DMS53 (cell line): Measurements from ENCODE around the gene PERM1.
A peak's percentile ranks its signal among the peaks of the same experiment; 100 is the strongest.
"Not testable (repeated sequence)": the region's sequence is repeated elsewhere in the genome, so short reads cannot be mapped to it uniquely, and the experiment has no call there.

Source experiments
- DNase-seq: peaks from one replicate; lab custom pipeline; 2025; lab: John Stamatoyannopoulos, UW

The PERM1 gene

DNA sequence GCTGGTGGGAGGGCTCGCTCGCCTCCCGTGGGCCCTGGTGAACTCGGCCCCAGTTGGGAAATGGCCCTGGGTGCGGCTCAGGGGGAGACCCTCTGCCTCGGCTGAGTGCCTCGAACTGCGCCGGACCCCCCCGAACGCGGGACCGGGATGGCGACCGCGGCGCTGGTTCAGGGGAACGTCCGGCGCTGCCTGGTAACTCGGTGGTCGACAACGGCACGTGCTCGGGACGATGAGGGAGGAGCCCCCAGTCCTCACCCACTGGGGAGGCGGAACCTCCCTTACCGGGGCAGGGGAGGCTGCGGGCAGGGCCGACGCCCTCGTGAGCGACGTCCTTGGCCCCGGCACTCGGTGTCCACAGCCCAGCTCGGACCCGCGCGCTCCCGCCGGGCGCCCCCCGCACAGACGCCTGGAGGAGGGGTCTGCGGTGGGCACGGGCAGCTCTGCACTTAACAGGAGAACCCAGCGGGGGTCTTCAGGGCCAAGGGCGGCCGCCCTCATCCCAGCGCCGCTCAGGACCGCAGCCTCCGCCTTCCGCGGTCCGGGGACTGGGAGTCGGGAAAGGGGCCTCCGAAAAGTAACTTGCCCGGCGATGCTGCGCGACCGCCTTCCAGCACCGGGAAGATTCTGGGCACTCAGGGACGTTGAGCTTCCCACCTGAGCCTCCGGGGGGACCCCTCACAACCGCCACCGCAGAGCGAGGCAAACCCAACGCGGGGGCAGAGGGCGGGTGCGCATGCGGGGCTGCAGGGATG, 16.3 kb upstream of the PERM1 start:
- DNase-seq: no peak

DNA sequence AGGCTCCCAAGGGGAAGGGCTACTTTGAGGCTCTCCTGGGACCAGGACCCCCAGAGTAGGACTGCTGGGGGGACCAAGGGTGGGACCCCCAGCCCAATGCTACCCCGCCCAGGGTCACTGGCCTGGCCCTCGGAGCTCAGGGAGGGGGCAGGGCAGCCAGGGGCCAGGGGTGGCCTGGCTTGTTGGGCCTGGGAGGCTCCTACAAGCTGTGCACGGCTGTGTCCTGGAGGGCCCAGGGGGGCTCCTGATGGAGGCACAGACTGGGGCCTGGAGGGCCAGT, 15.8 kb upstream of the PERM1 start:
- DNase-seq: no peak

GRCh38 chr1:996851-997712, 15.2 kb upstream of the PERM1 start:
- DNase-seq: no peak

- no peak for DNase-seq
These were observed 14.1 kb upstream of the PERM1 start for GRCh38 chr1:995665-996633.

- not testable (repeated sequence) for DNase-seq
These were observed 12.7 kb upstream of the PERM1 start for GRCh38 chr1:994546-994945.

- no peak for DNase-seq
These were observed 11.6 kb upstream of the PERM1 start for GRCh38 chr1:993379-993995.

- DNase-seq: no peak
These were observed 10.5 kb upstream of the PERM1 start for GRCh38 chr1:992362-992761.

DNA sequence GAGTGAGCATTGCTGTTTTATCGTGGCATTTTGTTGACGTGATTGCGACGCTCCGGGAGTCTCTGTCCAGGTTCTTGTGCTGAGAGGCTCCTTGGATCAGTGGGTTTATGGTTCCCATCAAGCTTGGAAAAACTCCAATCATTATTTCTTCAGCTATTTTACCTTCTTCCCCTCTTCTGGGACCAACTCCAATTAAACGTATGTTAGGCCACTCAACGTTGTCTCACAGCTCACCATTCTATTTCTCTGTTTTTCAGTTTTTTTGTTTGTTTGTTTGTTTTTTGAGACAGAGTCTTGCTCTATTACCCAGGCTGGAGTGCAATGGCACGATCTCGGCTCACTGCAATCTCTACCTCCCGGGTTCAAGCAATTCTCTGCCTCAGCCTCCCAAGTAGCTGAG, 10.0 kb upstream of the PERM1 start:
- DNase-seq: no peak

DNA sequence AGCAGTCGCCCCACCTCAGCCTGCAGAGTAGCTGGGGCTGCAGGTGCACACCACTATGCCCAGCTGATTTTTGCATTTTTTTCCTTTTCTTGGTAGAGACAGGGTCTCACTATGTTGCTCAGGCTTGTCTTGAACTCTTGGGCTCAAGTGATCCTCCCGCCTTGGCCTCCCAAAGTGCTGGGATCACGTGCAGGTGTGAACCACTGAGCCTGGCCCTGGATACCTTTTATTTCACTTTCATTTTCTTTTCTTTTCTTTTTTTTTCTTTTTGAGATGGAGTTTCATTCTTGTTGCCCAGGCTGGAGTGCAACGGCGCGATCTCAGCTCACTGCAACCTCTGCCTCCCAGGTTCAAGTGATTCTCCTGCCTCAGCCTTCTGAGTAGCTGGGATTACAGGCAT, 9.4 kb upstream of the PERM1 start:
- not testable (repeated sequence) for DNase-seq

GRCh38 chr1:988061-988460, 6.2 kb upstream of the PERM1 start:
- DNase-seq: not testable (repeated sequence)

GRCh38 chr1:985126-985525, 3.2 kb upstream of the PERM1 start:
- DNase-seq: no peak

- DNase-seq: no peak
These were observed 2.6 kb upstream of the PERM1 start for GRCh38 chr1:984476-984814.

GRCh38 chr1:983798-984475, 2.0 kb upstream of the PERM1 start:
- peak; percentile 50 for DNase-seq

DNA sequence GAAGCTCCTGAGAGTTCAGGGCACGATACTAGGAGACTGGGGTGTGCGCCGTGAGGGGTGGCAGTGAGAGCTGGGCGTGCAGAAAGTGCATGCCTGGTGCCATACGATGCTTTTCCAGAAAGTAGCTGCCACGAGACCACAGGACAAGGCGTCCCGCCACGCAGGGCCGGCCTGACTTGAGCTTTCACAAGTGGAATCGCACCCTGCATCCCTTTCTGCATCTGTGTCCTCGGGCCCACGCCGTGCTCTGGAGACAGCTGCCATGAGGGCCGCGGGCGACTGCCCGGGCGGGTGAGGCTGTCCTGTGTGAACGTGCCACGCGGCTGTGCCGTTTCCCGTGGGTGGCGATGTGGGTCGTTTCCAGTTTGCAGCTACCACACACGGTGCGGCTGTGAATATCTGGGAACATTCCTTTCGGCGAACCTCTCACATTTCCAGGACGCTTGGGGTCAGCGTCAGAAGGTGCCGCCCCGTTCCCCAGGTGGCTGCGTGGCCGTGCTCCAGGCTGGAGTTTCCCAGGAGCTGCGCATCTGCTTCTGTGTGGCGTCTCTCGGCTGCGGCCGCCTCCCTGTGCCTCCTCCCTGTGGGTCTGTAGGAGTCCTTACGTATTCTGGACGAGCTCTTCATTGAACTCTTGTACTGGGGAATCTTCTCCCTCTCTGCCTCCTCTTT, 1.0 kb upstream of the PERM1 start:
- DNase-seq: peak; percentile 57

- DNase-seq: no peak
These were observed 370 bp downstream of the PERM1 start for GRCh38 chr1:981491-981954.

DNA sequence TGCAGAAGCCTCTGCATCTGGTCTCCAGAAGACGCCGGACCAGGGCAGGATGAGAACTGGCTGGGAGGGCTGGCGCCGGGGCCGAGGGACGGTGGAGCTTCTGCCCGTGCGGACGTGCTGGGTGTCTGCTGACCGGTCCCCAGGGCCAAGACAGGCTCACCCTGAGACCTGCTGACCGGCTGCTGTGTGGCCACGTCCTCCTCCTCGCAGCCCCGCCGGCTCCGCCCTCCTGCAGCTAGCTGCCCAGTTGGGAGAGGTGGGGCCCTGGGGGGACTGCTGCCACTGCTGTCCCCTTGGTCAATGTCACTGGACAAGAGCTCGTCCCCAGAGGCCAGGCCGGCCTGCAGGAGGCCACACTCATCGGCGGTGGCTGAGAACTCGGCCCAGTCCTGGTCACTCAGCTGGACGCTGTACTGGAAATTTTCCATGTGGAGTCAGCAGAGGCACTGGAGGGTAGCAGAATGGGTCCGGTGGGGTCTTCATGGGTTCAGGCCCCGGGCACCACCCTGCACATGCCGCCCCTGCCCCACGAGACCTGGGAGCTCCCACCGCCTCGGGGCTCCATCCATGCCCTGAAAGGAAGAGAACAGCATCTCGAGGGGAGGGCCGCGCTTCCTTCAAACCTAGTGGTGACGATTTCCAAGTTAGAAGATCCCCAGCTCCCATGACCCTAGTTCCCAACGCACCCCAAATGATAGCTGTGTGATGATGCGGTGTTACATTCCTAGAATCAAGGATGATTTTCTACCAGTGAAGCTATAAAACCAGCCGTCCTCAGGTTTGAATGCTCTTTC, 1.1 kb downstream of the PERM1 start:
- DNase-seq: no peak

DNA sequence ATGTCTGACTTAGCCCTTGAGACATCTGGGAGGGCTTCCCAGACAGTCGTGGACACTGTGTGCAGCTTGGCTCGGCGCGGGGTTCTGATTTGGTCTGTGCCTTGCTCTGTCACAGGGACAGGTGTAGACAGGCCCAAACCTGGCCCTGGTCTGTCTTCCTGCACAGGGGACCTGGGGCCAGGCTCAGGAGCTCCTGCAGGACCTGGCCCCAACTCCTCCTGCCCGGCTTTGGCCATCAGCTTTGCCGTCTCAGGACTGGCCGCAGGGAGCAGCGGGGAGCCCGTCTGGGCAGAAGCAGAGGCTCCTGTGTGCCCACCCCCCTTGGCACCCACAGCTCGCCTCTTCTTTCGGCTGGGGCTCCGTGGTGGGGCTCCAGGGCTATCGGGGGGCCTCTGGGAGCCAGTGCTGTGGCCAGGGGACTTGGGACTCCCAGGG, 1.7 kb downstream of the PERM1 start:
- peak; percentile 49 for DNase-seq

- DNase-seq: no peak
These were observed 2.2 kb downstream of the PERM1 start for GRCh38 chr1:979744-980072.

GRCh38 chr1:978835-979743, 2.8 kb downstream of the PERM1 start:
- DNase-seq: no peak
